ENCODE data around the gene SPOP.
A peak's percentile ranks its signal among the peaks of the same experiment; 100 is the strongest.
"Not testable (repeated sequence)": the region's sequence is repeated elsewhere in the genome, so short reads cannot be mapped to it uniquely, and the experiment has no call there.

SPOP gene

DNA sequence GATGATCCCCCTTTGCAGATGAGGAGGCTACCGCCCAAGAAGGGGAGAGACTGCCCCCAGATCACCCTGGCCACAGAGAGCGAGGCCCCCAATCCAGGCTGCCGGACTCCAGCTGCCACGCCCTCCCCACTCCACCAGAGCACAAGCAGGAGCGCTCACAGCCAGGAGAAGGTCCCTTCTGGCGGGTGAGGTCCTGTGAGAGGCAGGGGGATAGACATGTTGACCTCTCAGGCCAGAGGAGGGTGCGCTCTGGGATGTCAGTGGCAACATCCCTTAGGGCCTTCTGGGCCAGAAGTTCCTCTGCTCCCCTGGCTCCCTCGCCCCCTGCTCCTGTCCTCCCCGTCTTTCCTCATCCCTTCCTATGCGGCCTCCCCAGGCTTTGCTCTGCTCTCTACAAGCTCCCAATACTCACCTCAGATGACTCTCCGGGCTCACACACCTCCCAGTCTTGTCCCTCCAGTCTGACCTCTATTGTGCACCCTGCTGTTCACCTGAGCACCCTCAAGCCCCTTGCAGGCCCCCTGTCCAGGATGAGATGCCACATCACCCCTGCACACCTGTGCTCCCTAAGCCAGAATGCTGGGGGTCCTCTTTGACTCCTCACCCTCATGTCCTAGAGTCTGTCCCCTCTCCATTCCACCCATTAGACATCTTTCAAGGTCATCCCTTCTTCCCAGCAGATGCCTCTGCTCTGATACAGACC, 107.2 kb downstream of the SPOP start:
- Histone ChIP-seq H3K4me3 (ENCODE audit: low read length) (no peak overlapping the region), H3K27me3 (ENCODE audit: control insufficient read depth, insufficient read depth, low read length) (peaks cover 40% of the 10 kb centered on the region)

DNA sequence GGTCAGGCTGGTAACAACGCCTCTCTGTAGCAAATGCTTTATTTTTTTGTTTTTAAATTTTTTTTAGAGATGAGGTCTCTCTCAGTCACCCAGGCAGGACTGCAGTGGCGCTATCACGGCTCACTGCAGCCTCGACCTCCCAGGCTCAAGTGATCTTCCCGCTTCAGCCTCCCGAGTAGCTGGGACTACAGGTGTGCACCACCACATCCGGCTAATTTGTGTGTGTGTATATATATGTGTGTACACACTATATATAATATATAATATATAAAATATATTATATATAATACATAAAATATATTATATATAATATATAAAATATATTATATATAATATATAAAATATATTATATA, 109.2 kb downstream of the SPOP start:
- H3K9ac ChIP-seq (ENCODE audit: low read length); H3K4me3 ChIP-seq (ENCODE audit: low read length); H3K9me3 ChIP-seq (ENCODE audit: control insufficient read depth, low read length); H3K36me3 ChIP-seq (ENCODE audit: control insufficient read depth, insufficient read depth, low read length): not testable (repeated sequence)
- H3K27me3 ChIP-seq (ENCODE audit: control insufficient read depth, insufficient read depth, low read length) = peaks cover 28% of the 10 kb centered on the region
- H3K4me1 ChIP-seq (ENCODE audit: control insufficient read depth, insufficient read depth, low read length) = peaks cover 10% of the 10 kb centered on the region

More for the DNA sequence above, 107.2 kb downstream of the SPOP start:
- Histone ChIP-seq H3K36me3 (ENCODE audit: control insufficient read depth, insufficient read depth, low read length) (no peaks in the 10 kb centered on the region), H3K4me1 (ENCODE audit: control insufficient read depth, insufficient read depth, low read length) (peaks cover 9% of the 10 kb centered on the region), H3K9me3 (ENCODE audit: control insufficient read depth, low read length) (no peaks in the 10 kb centered on the region), H3K9ac (ENCODE audit: low read length) (no peak overlapping the region)

DNA sequence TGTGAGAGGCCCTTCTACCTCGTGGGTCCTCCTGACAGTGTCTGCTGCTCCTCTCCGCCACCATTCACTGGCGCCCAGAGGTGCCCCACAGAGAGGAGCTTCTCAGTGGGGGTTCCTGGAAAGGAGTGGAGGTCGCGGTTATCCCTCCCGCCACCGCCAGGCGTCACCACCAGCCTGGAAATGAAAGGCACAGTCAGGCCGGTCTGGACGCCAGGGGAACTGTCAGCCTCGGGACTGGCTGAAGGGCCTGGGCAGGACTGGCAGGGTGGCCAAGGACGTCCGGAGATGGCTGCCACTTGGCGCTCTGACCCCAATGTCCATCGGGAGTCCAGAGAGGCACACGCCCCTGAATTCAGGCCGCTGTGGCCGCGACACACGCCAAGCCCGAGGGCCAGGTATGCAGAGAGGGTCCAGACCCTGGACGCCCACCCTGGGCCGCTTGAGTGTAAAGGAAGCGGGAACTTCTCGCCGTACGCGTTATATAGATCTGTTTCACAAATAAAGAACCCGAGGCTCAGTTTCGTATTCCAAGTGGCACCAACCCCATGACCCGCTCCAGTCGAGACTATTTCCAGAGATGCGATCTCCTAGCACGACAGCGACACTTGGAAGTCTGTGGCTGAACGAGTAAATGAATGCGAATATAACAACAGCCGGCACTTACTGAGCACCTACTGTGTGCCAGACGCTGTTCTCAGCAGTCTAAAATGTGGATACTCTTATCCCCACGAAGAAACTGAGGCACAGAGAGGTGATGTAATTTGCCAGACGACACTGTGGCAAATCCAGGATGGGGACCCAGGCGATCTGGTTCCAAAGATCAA, 109.8 kb downstream of the SPOP start:
- H3K27me3 ChIP-seq (ENCODE audit: control insufficient read depth, insufficient read depth, low read length) = peaks cover 23% of the 10 kb centered on the region
- H3K4me1 ChIP-seq (ENCODE audit: control insufficient read depth, insufficient read depth, low read length) = peaks cover 10% of the 10 kb centered on the region
- H3K36me3 ChIP-seq (ENCODE audit: control insufficient read depth, insufficient read depth, low read length) = no peaks in the 10 kb centered on the region
- H3K9ac ChIP-seq (ENCODE audit: low read length) = peak overlapping the region; percentile 37
- no peak overlapping the region for H3K4me3 ChIP-seq (ENCODE audit: low read length)
- no peaks in the 10 kb centered on the region for H3K9me3 ChIP-seq (ENCODE audit: control insufficient read depth, low read length)

DNA sequence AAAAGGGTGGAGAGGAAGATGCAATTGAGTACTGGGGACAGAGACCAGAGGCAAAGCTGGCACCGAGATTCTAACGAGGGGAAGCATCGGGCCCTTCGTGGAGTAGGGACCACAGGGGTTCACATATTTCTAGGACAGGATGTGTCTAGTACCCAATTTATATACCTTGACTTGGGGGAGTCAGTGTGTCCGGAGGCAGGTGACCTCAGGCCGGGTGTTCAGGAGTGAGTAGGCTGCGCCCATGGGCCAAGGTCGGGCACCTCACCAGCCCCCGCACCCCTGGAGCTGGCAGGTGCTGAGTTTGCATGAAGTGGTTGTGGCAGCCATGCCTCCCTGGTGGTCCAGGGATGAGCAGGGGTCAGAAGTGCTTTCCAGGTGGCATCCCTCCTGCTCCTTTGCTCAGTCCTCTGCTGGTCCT, 110.8 kb downstream of the SPOP start:
- peaks cover 10% of the 10 kb centered on the region for H3K4me1 ChIP-seq (ENCODE audit: control insufficient read depth, insufficient read depth, low read length)
- H3K9me3 ChIP-seq (ENCODE audit: control insufficient read depth, low read length) = no peaks in the 10 kb centered on the region
- H3K4me3 ChIP-seq (ENCODE audit: low read length) = no peak overlapping the region
- no peak overlapping the region for H3K9ac ChIP-seq (ENCODE audit: low read length)
- H3K27me3 ChIP-seq (ENCODE audit: control insufficient read depth, insufficient read depth, low read length) = peaks cover 17% of the 10 kb centered on the region
- H3K36me3 ChIP-seq (ENCODE audit: control insufficient read depth, insufficient read depth, low read length) = no peaks in the 10 kb centered on the region

DNA sequence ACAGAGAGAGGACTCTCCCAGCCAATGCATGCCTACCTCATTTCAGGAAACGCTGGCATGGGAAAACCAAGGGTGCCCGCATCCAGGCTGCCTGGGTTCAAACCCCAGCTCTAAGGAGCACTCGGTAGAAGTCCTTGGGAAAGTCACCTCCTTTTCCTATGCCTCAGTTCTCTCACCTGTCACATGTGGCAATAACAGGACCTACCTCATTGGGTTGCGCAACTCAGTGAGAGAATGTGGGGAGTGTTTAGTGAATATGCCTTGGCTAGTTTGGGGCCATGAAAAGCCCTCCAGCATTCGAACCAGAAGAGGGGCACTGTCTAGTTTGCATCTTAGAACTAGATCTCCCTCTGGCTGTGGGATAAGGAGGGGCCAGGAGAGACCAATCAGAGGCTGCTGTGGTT, 111.2 kb downstream of the SPOP start:
- Histone ChIP-seq H3K4me3 (ENCODE audit: low read length) (no peak overlapping the region), H3K36me3 (ENCODE audit: control insufficient read depth, insufficient read depth, low read length) (no peaks in the 10 kb centered on the region), H3K27me3 (ENCODE audit: control insufficient read depth, insufficient read depth, low read length) (peaks cover 17% of the 10 kb centered on the region), H3K4me1 (ENCODE audit: control insufficient read depth, insufficient read depth, low read length) (peaks cover 10% of the 10 kb centered on the region), H3K9me3 (ENCODE audit: control insufficient read depth, low read length) (no peaks in the 10 kb centered on the region), H3K9ac (ENCODE audit: low read length) (no peak overlapping the region)

DNA sequence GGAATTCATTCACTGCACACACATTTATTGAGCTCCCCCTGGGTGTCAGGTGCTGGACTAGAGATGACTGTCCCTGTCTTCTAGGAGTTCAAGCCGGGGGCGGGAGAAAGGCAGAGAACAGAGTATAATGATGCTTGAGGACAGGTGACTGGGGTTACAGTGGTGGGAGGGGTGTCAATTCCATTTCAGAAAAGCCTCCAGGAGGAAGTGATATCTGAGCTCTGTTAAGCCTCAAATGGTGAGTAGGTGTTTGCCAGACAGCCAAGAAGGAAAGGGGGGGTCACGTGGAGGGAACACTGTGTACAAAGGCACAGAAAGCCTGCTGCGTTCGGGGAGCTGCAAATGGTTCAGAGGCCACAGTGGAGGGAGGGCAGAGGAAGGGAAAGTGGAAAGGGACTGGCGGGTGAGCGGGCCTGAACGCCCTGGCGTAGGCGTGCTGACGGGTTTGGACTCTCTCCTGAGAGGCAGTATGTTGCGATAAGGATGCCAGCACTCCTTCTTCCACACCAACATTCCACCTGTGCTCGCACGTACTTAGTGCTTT, 111.9 kb downstream of the SPOP start:
- Histone ChIP-seq H3K4me3 (ENCODE audit: low read length) (no peak overlapping the region), H3K4me1 (ENCODE audit: control insufficient read depth, insufficient read depth, low read length) (peaks cover 10% of the 10 kb centered on the region), H3K36me3 (ENCODE audit: control insufficient read depth, insufficient read depth, low read length) (no peaks in the 10 kb centered on the region), H3K9ac (ENCODE audit: low read length) (no peak overlapping the region), H3K9me3 (ENCODE audit: control insufficient read depth, low read length) (no peaks in the 10 kb centered on the region), H3K27me3 (ENCODE audit: control insufficient read depth, insufficient read depth, low read length) (peaks cover 10% of the 10 kb centered on the region)

DNA sequence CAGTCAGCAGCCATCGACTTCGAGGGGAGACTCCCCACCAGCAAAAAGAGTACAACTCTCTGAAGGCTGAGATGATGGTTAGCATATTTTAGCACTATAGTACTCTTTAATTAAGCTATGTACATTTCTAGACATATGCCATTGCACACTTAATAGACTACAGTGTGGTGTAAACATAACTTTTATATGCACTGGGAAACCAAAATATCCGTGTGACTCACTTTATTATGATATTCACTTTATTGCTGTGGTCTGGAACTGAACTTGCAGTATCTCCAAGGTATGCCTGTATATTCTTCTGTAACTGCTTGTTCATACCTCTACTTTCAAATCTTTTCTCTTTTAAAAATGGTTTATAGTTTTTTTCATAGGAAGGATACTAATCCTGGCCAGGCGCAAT, 113.3 kb downstream of the SPOP start:
- Histone ChIP-seq H3K27me3 (ENCODE audit: control insufficient read depth, insufficient read depth, low read length) (no peaks in the 10 kb centered on the region), H3K4me1 (ENCODE audit: control insufficient read depth, insufficient read depth, low read length) (peaks cover 10% of the 10 kb centered on the region), H3K4me3 (ENCODE audit: low read length) (no peak overlapping the region), H3K9ac (ENCODE audit: low read length) (no peak overlapping the region), H3K36me3 (ENCODE audit: control insufficient read depth, insufficient read depth, low read length) (no peaks in the 10 kb centered on the region), H3K9me3 (ENCODE audit: control insufficient read depth, low read length) (no peaks in the 10 kb centered on the region)

DNA sequence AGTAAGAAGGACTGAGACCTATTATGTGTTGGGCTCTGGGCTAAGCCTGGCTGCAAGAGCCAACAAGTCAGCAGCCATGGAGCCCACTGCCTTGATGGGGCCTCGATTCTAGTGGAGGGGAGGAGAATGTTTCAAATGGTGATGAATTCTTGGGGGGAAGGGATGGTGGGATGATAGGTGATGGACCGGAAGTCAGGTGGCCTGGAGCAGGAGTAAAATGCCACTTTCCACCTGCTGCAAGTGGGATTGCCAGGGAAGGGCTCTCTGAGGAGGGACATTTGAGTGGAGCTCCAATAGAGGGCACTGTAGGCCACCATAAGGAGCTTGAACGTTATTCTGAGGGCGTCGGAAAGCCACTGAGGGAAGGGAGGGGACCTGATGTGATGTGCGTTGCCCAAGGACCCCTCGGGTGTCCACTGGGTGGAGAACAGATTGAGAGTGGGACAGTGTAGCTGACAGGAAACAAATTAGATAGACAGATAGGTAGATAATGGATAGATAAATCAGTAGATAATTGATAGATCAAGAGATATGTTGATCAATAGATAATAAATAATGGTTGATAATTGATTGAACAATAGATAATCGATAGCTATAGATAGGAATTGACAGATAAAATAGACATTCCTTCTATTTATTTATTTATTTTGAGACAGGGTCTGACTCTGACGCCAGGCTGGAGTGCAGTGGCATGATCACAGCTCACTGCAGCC, 120.4 kb downstream of the SPOP start:
- Histone ChIP-seq H3K27me3 (ENCODE audit: control insufficient read depth, insufficient read depth, low read length) (peaks cover 14% of the 10 kb centered on the region), H3K4me3 (ENCODE audit: low read length) (no peak overlapping the region), H3K9ac (ENCODE audit: low read length) (no peak overlapping the region), H3K36me3 (ENCODE audit: control insufficient read depth, insufficient read depth, low read length) (no peaks in the 10 kb centered on the region), H3K9me3 (ENCODE audit: control insufficient read depth, low read length) (no peaks in the 10 kb centered on the region), H3K4me1 (ENCODE audit: control insufficient read depth, insufficient read depth, low read length) (peaks cover 8% of the 10 kb centered on the region)

DNA sequence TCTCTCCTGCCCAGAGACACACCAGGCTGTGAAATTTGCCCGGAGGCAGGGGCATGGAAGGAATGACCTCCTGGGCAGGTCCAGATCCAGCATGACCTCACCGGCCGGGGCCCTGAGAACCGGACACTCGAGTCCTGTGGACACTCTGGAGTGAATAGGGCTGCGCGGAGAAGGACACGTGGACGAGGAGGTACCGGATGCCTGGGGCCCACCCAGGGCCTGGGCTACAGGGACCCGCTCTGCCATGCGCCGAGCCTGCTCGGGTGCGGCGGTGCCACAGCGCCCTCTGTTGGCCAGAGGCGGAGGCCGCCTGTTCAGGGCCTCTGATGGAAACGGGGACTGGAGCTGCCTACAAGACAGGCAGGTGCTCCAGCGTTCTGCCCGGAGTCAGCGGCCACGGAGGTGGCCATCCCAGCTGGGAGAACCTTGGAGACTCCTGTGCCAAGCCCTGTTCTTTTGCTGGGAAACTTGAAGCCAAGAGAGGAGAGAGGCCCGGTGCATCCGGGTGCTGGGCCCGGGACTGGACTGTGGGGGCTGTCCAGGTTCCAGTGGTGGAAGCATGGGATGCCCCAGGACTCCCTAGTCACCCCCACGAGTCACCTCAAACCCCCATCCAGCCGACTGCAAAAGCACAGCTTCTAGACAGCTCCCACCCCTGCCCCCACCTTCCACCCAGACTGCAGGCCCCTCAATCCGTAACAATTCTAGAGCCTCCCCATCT, 121.5 kb downstream of the SPOP start:
- Histone ChIP-seq H3K9ac (ENCODE audit: low read length) (peak overlapping the region; percentile 29), H3K4me3 (ENCODE audit: low read length) (no peak overlapping the region), H3K27me3 (ENCODE audit: control insufficient read depth, insufficient read depth, low read length) (peaks cover 14% of the 10 kb centered on the region), H3K9me3 (ENCODE audit: control insufficient read depth, low read length) (no peaks in the 10 kb centered on the region), H3K36me3 (ENCODE audit: control insufficient read depth, insufficient read depth, low read length) (no peaks in the 10 kb centered on the region), H3K4me1 (ENCODE audit: control insufficient read depth, insufficient read depth, low read length) (peaks cover 19% of the 10 kb centered on the region)

DNA sequence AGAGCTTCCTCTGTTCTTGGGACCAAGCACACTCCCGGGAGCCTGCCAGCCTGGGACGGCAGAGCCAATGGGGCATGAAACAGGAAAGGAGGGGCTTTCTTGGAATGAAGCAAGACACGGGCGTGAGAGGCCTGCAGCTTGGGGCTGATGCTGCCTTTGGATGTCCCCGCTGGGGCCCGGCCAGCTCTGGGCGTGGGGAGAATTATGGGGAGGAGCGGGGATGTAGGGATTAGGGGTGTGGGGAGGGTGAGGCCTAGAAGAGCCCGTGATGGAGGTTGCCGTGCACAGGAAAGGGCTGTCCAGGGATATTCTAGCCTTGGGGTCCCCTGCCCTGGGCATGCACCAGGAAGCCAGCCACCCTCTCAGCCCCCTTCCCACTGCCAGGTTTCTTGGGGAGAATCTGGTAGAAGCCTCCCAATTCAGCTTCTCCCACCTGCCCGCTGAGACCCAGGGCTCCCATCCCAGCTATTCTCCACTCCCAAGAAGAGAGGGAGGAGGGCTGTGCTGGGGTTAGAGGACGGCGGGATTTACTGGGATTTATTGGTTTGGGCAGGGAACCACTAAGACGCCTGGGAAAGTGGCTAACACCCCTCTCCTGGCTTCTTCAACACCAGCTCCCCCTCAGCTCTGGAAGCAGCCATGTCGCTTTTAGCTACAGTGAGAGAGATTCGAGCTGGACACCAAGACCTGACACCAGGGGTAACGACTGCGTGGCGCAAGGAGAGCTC, 122.2 kb downstream of the SPOP start:
- Histone ChIP-seq H3K9me3 (ENCODE audit: control insufficient read depth, low read length) (no peaks in the 10 kb centered on the region), H3K4me3 (ENCODE audit: low read length) (no peak overlapping the region), H3K27me3 (ENCODE audit: control insufficient read depth, insufficient read depth, low read length) (peaks cover 14% of the 10 kb centered on the region), H3K9ac (ENCODE audit: low read length) (no peak overlapping the region), H3K4me1 (ENCODE audit: control insufficient read depth, insufficient read depth, low read length) (peaks cover 22% of the 10 kb centered on the region), H3K36me3 (ENCODE audit: control insufficient read depth, insufficient read depth, low read length) (no peaks in the 10 kb centered on the region)

Data from mucosa of stomach (tissue), 1 donor.